ENCODE data around the gene ASB6. TPM values are rescaled to one million over a fixed set of nuclear protein-coding genes. Genes with fewer than 3 reads are reported as not detected.

The ASB6 gene
- total and polyA plus RNA-seq, 2 of the 13 experiments (the other 11 are each of a cell fraction or from before 2014, with no cell fraction given): 8.2 to 8.4 TPM

- TF ChIP-seq RXRA (CRISPR knock-in tag; IDR thresholded peaks at IDR 0.05) (peak; percentile 94), DRAP1 (CRISPR knock-in tag; IDR thresholded peaks at IDR 0.05) (peak; percentile 66; the same call in 1 of the 2 replicates), PCBP2 (optimal IDR thresholded peaks at IDR 0.05; ENCODE audit: low read depth, low read length, poor library complexity, severe bottlenecking) (no peak), ZNF329 (CRISPR knock-in tag; IDR thresholded peaks at IDR 0.05; ENCODE audit: low read depth) (no peak), KLF16 (CRISPR knock-in tag; IDR thresholded peaks at IDR 0.05) (peak in 1 of 2 experiments; percentile 95; a peak in 2 of 4 replicates), GABPB1 (CRISPR knock-in tag; IDR thresholded peaks at IDR 0.05) (peak; percentile 89), GATAD1 (CRISPR knock-in tag; IDR thresholded peaks at IDR 0.05) (peak; percentile 49; the same call in 1 of the 2 replicates), SNAPC2 (CRISPR knock-in tag; IDR thresholded peaks at IDR 0.05) (no peak; the same call in 1 of the 2 replicates), ZNF562 (CRISPR knock-in tag; IDR thresholded peaks at IDR 0.05; ENCODE audit: borderline replicate concordance) (no peak), UBTF (CRISPR knock-in tag; IDR thresholded peaks at IDR 0.05) (peak; percentile 97), CBX5 (CRISPR knock-in tag; IDR thresholded peaks at IDR 0.05; ENCODE audit: borderline replicate concordance) (peak; percentile 95; the same call in 1 of the 2 replicates), NAIF1 (CRISPR knock-in tag; IDR thresholded peaks at IDR 0.05; ENCODE audit: borderline replicate concordance) (peak; percentile 56; the same call in 1 of the 2 replicates), DR1 (CRISPR knock-in tag; IDR thresholded peaks at IDR 0.05) (peak; percentile 67), GPN1 (CRISPR knock-in tag; IDR thresholded peaks at IDR 0.05; ENCODE audit: borderline replicate concordance) (no peak), SMAD3 (CRISPR knock-in tag; IDR thresholded peaks at IDR 0.05) (peak; percentile 89; the same call in 1 of the 2 replicates), MAZ (IDR thresholded peaks at IDR 0.05; ENCODE audit: borderline replicate concordance, low read depth, low read length) (peak; percentile 96), MAZ (CRISPR knock-in tag; IDR thresholded peaks at IDR 0.05; ENCODE audit: low read depth) (peak; percentile 99), ZNF546 (CRISPR knock-in tag; conservative IDR thresholded peaks at IDR 0.05) (no peak), PRPF4 (IDR thresholded peaks at IDR 0.05; ENCODE audit: low read depth, low read length, poor library complexity, severe bottlenecking) (no peak), KLF15 (CRISPR knock-in tag; IDR thresholded peaks at IDR 0.05; ENCODE audit: borderline replicate concordance) (peak; percentile 47; the same call in 1 of the 2 replicates), RXRB (CRISPR knock-in tag; IDR thresholded peaks at IDR 0.05; ENCODE audit: borderline replicate concordance) (peak; percentile 93), KDM2A (CRISPR knock-in tag; IDR thresholded peaks at IDR 0.05; ENCODE audit: borderline replicate concordance, low read depth) (peak; percentile 95), ARNT (IDR thresholded peaks at IDR 0.05) (no peak), TSC22D2 (CRISPR knock-in tag; IDR thresholded peaks at IDR 0.05; ENCODE audit: borderline replicate concordance) (no peak), ZNF770 (CRISPR knock-in tag; IDR thresholded peaks at IDR 0.05) (peak; percentile 86), MEIS1 (CRISPR knock-in tag; IDR thresholded peaks at IDR 0.05; ENCODE audit: borderline replicate concordance) (peak; percentile 77; the same call in 1 of the 2 replicates)
Measured at GRCh38 chr9:129597355-129598088, 44.4 kb downstream of the ASB6 start (continued).
